Lung (tissue), 12 donors: ENCODE data around the gene APLF. TPM values are rescaled to one million over a fixed set of nuclear protein-coding genes. Genes with fewer than 3 reads are reported as not detected.
A peak's percentile ranks its signal among the peaks of the same experiment; 100 is the strongest.

ENCODE experiments used
- ATAC-seq: fragments of 200-7000 bp; cut with Tn5 transposase; one replicate; pipeline ENCODE4 v1.9.1; 2020; ENCODE audit warnings: moderate number of reproducible peaks; ENCODE audit not compliant: insufficient read depth, low FRiP score
- DNase-seq, 3 donors: peaks; one replicate each; pipeline ENCODE4 v3.0.0-alpha.2; 2013 to 2017
- H3K27ac ChIP-seq, 2 donors: one replicate each; pipeline ENCODE4 v1.5.1; 2013; ENCODE audit warnings: mild to moderate bottlenecking in 2 of 2, moderate library complexity in 2 of 2, control low read depth in 1 of 2, inconsistent platforms in 1 of 2, low read depth in 1 of 2, low read length in 1 of 2
- H3K27me3 ChIP-seq, 3 donors: one replicate each; pipeline ENCODE4 v1.5.1; 2013; ENCODE audit warnings: low read length in 2 of 3; ENCODE audit not compliant: control insufficient read depth in 3 of 3, insufficient read depth in 3 of 3
- H3K36me3 ChIP-seq, 4 donors: one replicate each; pipeline ENCODE4 v1.5.1; 2013; ENCODE audit warnings: low read length in 4 of 4, mild to moderate bottlenecking in 1 of 4, moderate library complexity in 1 of 4; ENCODE audit not compliant: control insufficient read depth in 4 of 4, insufficient read depth in 4 of 4
- H3K4me1 ChIP-seq, 5 donors: one replicate each; pipeline ENCODE4 v1.5.1; 2013; ENCODE audit warnings: low read length in 5 of 5, mild to moderate bottlenecking in 2 of 5, moderate library complexity in 1 of 5; ENCODE audit not compliant: control insufficient read depth in 5 of 5, insufficient read depth in 5 of 5
- H3K4me3 ChIP-seq: one replicate; pipeline ENCODE4 v1.5.1; 2013; ENCODE audit warnings: mild to moderate bottlenecking, control low read depth, moderate library complexity
- H3K9ac ChIP-seq, 2 donors: one replicate each; pipeline ENCODE4 v1.5.1; 2013; ENCODE audit warnings: low read length in 2 of 2, control low read depth in 1 of 2; ENCODE audit not compliant: insufficient read depth in 1 of 2
- H3K9me3 ChIP-seq, 4 donors: one replicate each; pipeline ENCODE4 v1.5.1; 2013; ENCODE audit warnings: low read length in 3 of 4, mild to moderate bottlenecking in 1 of 4, moderate library complexity in 1 of 4; ENCODE audit not compliant: control insufficient read depth in 4 of 4, insufficient read depth in 3 of 4
- CTCF ChIP-seq: IDR thresholded peaks from 2 replicates; pipeline ENCODE4 v1.5.1; 2012; ENCODE audit warnings: mild to moderate bottlenecking; ENCODE audit errors: control extremely low read depth, extremely low read depth
- WGBS, 2 donors: extraction: QIAGEN DNeasy Blood & Tissue Kit; methylation state at CpG; one replicate each; pipeline ENCODE4 v1.1.7; 2013; 5-methylcytosine and 5-hydroxymethylcytosine counted together
- polyA plus RNA-seq, 2 donors: library from polyadenylated mRNA; stranded (reverse); fragments of 200-250 nt; gene quantifications; one replicate each; pipeline ENCODE4 v1.2.1, GENCODE V29; 2013
- total RNA-seq, 2 donors: library from RNA; depleted of rRNA in 1 of 2; stranded (reverse); fragments of >200 nt in 1 of 2; gene quantifications; one replicate each; pipeline ENCODE4 v1.2.1, GENCODE V29; 2014 to 2021
- donor health status: control.
- donor health status: control.
- donor health status: Bipolar disorder and iron deficiency.
- donor health status: healthy.
- donor health status: DM: yes; HTN: yes; CAD: no.

Gene APLF
- total and polyA plus RNA-seq, 4 donors: 0.50 to 11.8 (median 2.3) TPM

GRCh38 chr2:68472796-68473414 is 5.5 kb downstream of the APLF start:
- WGBS, 2 donors: 87 to 95% methylated on average over 3 of the region's 3 CpGs
- no peak for ATAC-seq
- no peak for TF ChIP-seq CTCF

GRCh38 chr2:68475110-68475509 is 7.7 kb downstream of the APLF start:
- DNase-seq (peak in 1 of 3 donors; percentile 22), ATAC-seq (no peak)
- Histone ChIP-seq H3K27ac (no peak overlapping the region), H3K4me1 (no peaks in the 10 kb centered on the region), H3K9ac (no peak overlapping the region), H3K27me3 (no peaks in the 10 kb centered on the region), H3K36me3 (no peaks in the 10 kb centered on the region), H3K9me3 (no peaks in the 10 kb centered on the region), H3K4me3 (no peak overlapping the region)
- TF ChIP-seq CTCF: no peak

More at GRCh38 chr2:68472796-68473414, 5.5 kb downstream of the APLF start:
- H3K36me3 ChIP-seq: no peaks in the 10 kb centered on the region
- no peaks in the 10 kb centered on the region for H3K9me3 ChIP-seq
- no peak overlapping the region for H3K4me3 ChIP-seq
- no peak overlapping the region for H3K9ac ChIP-seq
- no peaks in the 10 kb centered on the region for H3K27me3 ChIP-seq
- DNase-seq: no peak
- peaks cover 0 to 9% (median 5%) of the 10 kb centered on the region in 5 donors for H3K4me1 ChIP-seq
- no peak overlapping the region for H3K27ac ChIP-seq

GRCh38 chr2:68475576-68475975 is 8.2 kb downstream of the APLF start:
- no peak overlapping the region for H3K9ac ChIP-seq
- 69 to 81% methylated on average over 2 of the region's 2 CpGs for WGBS, 2 donors
- ATAC-seq: no peak

More at GRCh38 chr2:68475576-68475975, 8.2 kb downstream of the APLF start:
- Histone ChIP-seq H3K27ac (no peak overlapping the region), H3K4me1 (no peaks in the 10 kb centered on the region), H3K27me3 (no peaks in the 10 kb centered on the region), H3K4me3 (no peak overlapping the region), H3K36me3 (no peaks in the 10 kb centered on the region), H3K9me3 (no peaks in the 10 kb centered on the region)
- DNase-seq: no peak
- no peak for TF ChIP-seq CTCF
